ENCODE results near the gene TMEM175. TPM values are rescaled to one million over a fixed set of nuclear protein-coding genes. Genes with fewer than 3 reads are reported as not detected.

The TMEM175 gene
- total RNA-seq, 1 experiment from 2014 or later: 18.8 TPM

- H3K36me3 Mint-ChIP-seq (ENCODE audit: insufficient read depth, unreplicated experiment): peaks cover 12% of the 10 kb centered on the region
- H3K4me1 Mint-ChIP-seq (ENCODE audit: low read depth, unreplicated experiment): no peaks in the 10 kb centered on the region
- H3K27me3 Mint-ChIP-seq (ENCODE audit: unreplicated experiment): no peaks in the 10 kb centered on the region
- no peak overlapping the region for H3K4me3 Mint-ChIP-seq (ENCODE audit: low read depth, unreplicated experiment)
- no peak overlapping the region for H3K27ac Mint-ChIP-seq (ENCODE audit: unreplicated experiment)
- intact Hi-C loops (cut with micrococcal nuclease; ENCODE audit: unreplicated experiment): no loop called here
- no peak for TF ChIP-seq CTCF (IDR thresholded peaks at IDR 0.05; ENCODE audit: unreplicated experiment)
- CTCF ChIA-PET: no interaction called here
- no peaks in the 10 kb centered on the region for H3K9me3 Mint-ChIP-seq (ENCODE audit: low read depth, unreplicated experiment)
- BruUV-seq (replicated peaks): no TSS peak
- no peak for DNase-seq
These were observed 30.9 kb upstream of the TMEM175 start for GRCh38 chr4:901192-901910.

GRCh38 chr4:903066-904046 is 28.9 kb upstream of the TMEM175 start:
- Mint-ChIP-seq H3K27ac (ENCODE audit: unreplicated experiment) (no peak overlapping the region), H3K36me3 (ENCODE audit: insufficient read depth, unreplicated experiment) (peaks cover 12% of the 10 kb centered on the region), H3K4me1 (ENCODE audit: low read depth, unreplicated experiment) (no peaks in the 10 kb centered on the region), H3K4me3 (ENCODE audit: low read depth, unreplicated experiment) (no peak overlapping the region), H3K27me3 (ENCODE audit: unreplicated experiment) (no peaks in the 10 kb centered on the region), H3K9me3 (ENCODE audit: low read depth, unreplicated experiment) (no peaks in the 10 kb centered on the region)
- no peak for TF ChIP-seq CTCF (IDR thresholded peaks at IDR 0.05; ENCODE audit: unreplicated experiment)
- intact Hi-C loops (cut with micrococcal nuclease; ENCODE audit: unreplicated experiment): no loop called here
- CTCF ChIA-PET: no interaction called here
- BruUV-seq (replicated peaks): no TSS peak
- no peak for DNase-seq

- no peaks in the 10 kb centered on the region for H3K9me3 Mint-ChIP-seq (ENCODE audit: low read depth, unreplicated experiment)
- H3K27me3 Mint-ChIP-seq (ENCODE audit: unreplicated experiment): no peaks in the 10 kb centered on the region
- intact Hi-C loops (cut with micrococcal nuclease; ENCODE audit: unreplicated experiment): no loop called here
- CTCF ChIA-PET: no interaction called here
- DNase-seq: no peak
- BruUV-seq (replicated peaks): no TSS peak
- H3K4me3 Mint-ChIP-seq (ENCODE audit: low read depth, unreplicated experiment): no peak overlapping the region
- H3K27ac Mint-ChIP-seq (ENCODE audit: unreplicated experiment): no peak overlapping the region
- H3K36me3 Mint-ChIP-seq (ENCODE audit: insufficient read depth, unreplicated experiment): peaks cover 10% of the 10 kb centered on the region
- no peaks in the 10 kb centered on the region for H3K4me1 Mint-ChIP-seq (ENCODE audit: low read depth, unreplicated experiment)
- TF ChIP-seq CTCF (IDR thresholded peaks at IDR 0.05; ENCODE audit: unreplicated experiment): no peak
These were observed 26.5 kb upstream of the TMEM175 start for GRCh38 chr4:905485-906338.

DNA sequence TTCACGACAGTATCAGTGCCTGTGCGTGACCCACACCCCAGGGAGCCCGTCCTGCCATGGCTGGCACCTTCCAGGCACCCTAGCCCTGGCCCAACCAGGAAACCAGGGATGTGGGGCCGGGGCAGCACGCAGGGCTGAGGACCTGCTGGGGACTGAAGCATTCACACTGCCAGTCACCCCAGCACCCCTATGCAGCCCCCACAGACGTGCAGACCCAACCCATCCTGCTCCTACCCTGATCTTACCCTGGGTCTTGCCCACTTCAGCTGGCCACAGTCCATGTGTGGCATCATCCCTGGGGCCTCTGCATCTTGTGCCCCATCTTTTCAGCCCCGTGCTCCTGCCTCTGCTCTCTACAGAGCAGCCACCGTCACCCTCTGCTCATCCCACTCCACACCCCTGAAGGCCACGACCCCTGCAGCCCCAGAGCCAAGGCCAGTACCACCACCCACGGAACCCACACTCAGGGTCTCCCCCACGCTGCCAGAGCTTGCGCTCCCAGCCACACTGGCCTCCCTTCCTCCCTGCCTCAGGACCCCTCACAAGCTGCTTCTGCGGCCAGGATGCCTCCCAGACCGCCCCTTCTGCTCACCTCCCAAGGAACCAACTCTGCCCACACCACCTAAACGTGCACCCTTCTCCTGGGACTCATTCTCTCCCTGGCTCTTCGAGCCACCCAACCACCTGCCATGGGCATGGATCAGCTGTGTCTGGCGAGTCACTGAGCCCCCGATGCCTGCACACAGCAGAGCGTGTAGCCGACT is 25.7 kb upstream of the TMEM175 start:
- Mint-ChIP-seq H3K9me3 (ENCODE audit: low read depth, unreplicated experiment) (no peaks in the 10 kb centered on the region), H3K4me3 (ENCODE audit: low read depth, unreplicated experiment) (no peak overlapping the region), H3K27me3 (ENCODE audit: unreplicated experiment) (no peaks in the 10 kb centered on the region), H3K4me1 (ENCODE audit: low read depth, unreplicated experiment) (no peaks in the 10 kb centered on the region), H3K36me3 (ENCODE audit: insufficient read depth, unreplicated experiment) (peaks cover 8% of the 10 kb centered on the region), H3K27ac (ENCODE audit: unreplicated experiment) (no peak overlapping the region)
- BruUV-seq (replicated peaks): no TSS peak
- no peak for DNase-seq
- intact Hi-C loops (cut with micrococcal nuclease; ENCODE audit: unreplicated experiment): no loop called here
- no peak for TF ChIP-seq CTCF (IDR thresholded peaks at IDR 0.05; ENCODE audit: unreplicated experiment)
- CTCF ChIA-PET: no interaction called here

Measured in Calu3 (cell line).